GM21390 (cell line): Measurements from ENCODE around the gene TMEM191C.
"Not testable (repeated sequence)": the region's sequence is repeated elsewhere in the genome, so short reads cannot be mapped to it uniquely, and the experiment has no call there.

Experiments
- ATAC-seq: cut with Tn5 transposase; IDR thresholded peaks from one replicate; pipeline ENCODE4 v1.9.1; 2021; ENCODE audit not compliant: unreplicated experiment

The TMEM191C gene

GRCh38 chr22:21472984-21473383 is 5.8 kb downstream of the TMEM191C start:
- not testable (repeated sequence) for ATAC-seq

DNA sequence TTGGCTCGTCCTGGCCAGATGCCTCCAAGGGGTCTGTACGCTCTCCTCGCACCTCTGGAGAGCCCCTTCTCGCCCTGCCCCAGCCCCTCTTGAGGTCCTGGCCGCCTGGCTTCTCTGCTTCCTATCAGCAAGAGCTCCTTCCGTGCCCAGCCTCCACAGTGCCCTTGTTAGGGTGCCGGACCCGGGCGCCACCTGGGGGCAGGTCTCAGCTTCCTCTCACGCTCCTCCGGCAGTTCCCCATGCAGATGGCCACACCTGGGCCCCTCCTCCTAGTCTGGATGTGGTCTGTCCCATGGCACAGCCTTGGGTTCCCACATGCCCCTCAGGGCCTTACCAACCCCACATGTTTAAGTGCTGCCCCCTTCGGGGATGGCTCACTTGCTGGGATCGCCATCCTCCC is 6.5 kb downstream of the TMEM191C start:
- ATAC-seq: not testable (repeated sequence)

DNA sequence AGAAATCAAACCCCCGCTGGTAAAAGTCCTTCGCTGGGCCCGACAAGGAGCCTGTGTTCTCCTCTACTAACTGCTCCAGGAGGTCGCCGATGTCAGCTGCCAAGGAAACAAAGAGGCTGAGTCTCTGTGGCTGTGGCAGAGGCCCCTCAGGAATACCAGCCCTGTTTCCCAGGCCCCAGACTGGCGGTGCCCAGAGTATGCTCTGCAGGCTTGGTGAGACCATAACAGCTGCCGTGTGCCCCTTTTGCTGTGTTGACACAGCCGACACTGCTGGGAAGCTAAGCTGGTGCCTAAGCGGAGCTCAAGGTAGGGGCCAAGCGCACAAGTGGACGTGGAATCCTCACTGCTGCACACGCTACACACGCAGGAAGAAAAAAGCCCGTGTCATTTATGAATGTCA is 16.9 kb downstream of the TMEM191C start:
- not testable (repeated sequence) for ATAC-seq

- not testable (repeated sequence) for ATAC-seq
Measured at GRCh38 chr22:21487723-21488122, 20.5 kb downstream of the TMEM191C start.

- ATAC-seq: not testable (repeated sequence)
Measured at GRCh38 chr22:21489149-21489680, 22.0 kb downstream of the TMEM191C start.

- not testable (repeated sequence) for ATAC-seq
Measured at GRCh38 chr22:21490556-21490955, 23.4 kb downstream of the TMEM191C start.

- ATAC-seq: not testable (repeated sequence)
Measured at GRCh38 chr22:21492271-21492670, 25.1 kb downstream of the TMEM191C start.

DNA sequence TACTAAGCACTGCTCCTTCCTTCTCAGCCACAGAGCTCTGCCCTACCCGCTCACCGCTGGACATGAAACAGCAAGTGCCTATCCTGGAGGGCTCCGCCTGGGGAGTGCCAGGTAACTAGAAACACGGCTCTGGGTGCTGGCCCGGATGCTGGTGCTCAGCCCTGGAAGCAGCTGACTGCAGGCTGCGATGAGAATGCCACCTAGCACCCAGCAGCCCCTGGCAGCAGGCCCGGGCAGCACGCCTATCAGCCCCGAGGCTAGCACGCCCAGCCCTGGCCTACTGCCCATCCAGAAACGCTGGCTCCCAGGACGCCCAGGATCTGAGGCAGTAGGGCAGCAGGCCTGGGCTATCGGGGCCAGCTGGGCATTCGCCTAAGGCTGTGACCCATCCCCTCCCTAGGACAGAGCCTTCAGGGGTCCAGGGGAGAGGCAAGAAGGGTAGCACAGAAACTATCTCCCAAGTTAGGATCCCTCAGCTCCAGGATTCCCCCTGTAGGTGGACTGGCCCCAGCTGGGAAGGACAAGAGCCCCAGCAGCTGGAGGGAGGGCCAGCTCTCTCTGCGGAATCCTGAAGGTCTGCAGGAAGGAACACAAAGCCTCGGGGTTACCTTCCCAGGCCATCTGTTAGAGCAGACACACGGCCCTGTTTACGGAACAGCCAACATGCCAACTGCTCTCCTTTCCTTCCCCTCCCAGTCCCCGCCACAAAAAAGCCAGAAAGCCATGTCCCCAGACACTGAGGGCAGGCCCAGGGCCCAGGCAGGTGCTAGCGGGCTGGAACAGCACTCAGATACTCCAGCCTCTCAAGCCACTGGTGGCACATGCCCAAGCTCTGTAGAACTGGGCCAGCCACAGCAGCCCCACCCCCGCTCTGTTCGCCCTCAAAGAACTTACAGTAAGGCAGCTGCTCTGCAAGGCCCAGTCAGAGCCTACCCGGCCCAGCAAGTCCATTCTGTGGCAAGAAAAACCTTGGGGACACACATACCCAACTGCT is 26.9 kb downstream of the TMEM191C start:
- not testable (repeated sequence) for ATAC-seq

DNA sequence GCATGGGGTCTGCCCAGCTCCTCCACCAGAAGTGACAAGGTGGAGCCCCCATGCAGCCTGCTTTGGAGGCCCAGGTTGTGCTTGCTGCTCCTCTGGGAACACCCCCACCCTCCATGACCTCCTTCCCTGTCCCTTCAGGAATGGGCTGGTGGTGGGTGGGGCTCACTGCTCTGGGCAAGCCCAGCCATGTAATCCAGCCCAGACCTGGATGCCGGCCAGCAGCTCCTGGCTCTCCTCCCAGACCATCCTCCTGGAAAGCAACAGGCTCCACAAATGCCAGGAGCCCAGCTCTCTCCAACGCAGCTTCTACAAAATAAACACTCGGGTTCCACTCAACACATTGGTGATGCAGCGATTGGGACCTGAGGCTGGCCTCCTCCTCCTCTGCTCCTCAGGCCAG is 30.8 kb downstream of the TMEM191C start:
- ATAC-seq: not testable (repeated sequence)

DNA sequence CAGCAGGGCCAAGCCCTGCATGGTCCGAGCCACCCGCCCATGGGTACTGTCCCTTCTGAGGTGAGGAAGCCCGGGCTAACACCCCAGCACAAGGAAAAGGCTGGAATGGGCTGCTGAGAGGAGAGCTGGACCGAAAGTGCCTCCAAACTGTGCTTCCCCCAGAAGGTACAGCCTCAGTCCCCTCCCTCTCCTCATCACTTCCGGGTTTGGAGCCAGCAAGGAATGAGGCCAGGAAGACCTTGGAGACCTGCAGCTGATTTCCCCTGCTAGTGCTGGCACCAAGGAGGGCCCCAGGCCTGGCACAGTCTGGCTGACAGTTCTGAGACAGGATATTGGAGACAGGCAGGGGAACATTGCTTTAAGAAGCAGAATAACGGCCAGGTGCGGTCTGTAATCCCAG is 31.3 kb downstream of the TMEM191C start:
- ATAC-seq: not testable (repeated sequence)

GRCh38 chr22:21499623-21500506 is 32.7 kb downstream of the TMEM191C start:
- not testable (repeated sequence) for ATAC-seq

GRCh38 chr22:21510397-21510796 is 43.2 kb downstream of the TMEM191C start:
- not testable (repeated sequence) for ATAC-seq

DNA sequence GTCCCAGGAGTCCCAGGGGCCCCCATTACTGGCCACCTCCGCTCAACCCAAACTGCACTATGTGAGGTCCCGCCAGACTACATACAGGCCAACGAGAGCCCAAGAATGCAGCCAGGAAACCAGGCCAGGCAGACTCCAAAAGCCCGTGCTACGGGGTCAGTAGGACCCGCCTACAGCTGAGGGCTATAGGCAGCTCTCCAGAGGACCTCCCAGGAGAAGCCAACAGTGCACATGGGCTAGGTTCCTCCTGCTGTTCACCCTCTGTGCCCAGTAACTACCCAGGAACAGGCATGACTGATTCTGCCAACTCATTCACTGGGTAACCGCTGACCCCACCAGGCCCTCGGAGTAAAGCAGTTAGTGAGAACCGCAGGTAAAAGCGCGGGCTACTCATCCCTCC is 44.8 kb downstream of the TMEM191C start:
- ATAC-seq: not testable (repeated sequence)

GRCh38 chr22:21514117-21514516 is 46.9 kb downstream of the TMEM191C start:
- not testable (repeated sequence) for ATAC-seq

GRCh38 chr22:21515234-21515633 is 48.0 kb downstream of the TMEM191C start:
- not testable (repeated sequence) for ATAC-seq

- not testable (repeated sequence) for ATAC-seq
Measured at GRCh38 chr22:21516522-21516921, 49.3 kb downstream of the TMEM191C start.

DNA sequence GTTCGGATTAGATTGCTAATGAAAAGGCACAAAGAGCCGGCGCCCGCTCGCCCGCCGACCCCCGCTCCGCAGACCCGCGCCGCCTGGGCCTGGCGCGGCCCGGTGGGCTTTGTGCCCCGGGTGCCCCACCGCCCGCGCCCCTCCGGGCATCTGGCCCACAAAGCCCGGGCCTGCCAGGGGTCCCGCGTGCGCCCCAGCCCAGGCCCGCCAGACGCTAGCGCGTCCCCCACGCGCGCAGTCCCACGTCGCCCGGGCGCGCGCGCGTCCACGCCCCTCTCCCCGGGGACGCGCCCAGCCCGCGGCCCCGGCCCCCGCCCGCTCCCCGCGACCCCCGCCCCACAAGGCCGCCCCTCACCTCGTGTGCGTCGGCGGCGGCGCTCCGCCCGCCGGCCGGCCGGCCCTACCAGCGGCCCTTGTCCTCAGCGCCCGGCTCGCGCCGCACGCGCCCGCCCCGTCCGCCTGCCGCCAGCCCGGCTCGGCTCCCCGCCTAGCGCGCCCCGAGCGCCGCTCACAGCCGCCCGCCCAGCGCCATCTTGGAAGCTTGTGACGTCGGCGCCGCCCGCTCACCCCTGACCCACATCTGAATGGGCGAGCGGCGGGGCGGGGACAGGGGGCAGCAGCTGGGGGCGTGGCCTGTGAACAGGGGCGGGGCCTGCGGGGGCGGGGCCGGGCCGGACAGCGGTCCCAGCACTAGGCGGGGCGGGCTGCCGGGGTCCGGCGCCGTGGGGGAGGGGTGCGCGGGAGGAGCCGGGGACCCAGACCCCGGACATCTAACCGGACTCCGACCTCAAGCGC is 50.0 kb downstream of the TMEM191C start:
- peak; percentile 64 for ATAC-seq
